ENCODE measurements around the gene ZNF160. TPM values are rescaled to one million over a fixed set of nuclear protein-coding genes. Genes with fewer than 3 reads are reported as not detected.
"Not testable (repeated sequence)": the region's sequence is repeated elsewhere in the genome, so short reads cannot be mapped to it uniquely, and the experiment has no call there.

ZNF160 gene
- polyA plus RNA-seq, 3 donors = 8.7 to 21.4 (median 15.5) TPM

DNA sequence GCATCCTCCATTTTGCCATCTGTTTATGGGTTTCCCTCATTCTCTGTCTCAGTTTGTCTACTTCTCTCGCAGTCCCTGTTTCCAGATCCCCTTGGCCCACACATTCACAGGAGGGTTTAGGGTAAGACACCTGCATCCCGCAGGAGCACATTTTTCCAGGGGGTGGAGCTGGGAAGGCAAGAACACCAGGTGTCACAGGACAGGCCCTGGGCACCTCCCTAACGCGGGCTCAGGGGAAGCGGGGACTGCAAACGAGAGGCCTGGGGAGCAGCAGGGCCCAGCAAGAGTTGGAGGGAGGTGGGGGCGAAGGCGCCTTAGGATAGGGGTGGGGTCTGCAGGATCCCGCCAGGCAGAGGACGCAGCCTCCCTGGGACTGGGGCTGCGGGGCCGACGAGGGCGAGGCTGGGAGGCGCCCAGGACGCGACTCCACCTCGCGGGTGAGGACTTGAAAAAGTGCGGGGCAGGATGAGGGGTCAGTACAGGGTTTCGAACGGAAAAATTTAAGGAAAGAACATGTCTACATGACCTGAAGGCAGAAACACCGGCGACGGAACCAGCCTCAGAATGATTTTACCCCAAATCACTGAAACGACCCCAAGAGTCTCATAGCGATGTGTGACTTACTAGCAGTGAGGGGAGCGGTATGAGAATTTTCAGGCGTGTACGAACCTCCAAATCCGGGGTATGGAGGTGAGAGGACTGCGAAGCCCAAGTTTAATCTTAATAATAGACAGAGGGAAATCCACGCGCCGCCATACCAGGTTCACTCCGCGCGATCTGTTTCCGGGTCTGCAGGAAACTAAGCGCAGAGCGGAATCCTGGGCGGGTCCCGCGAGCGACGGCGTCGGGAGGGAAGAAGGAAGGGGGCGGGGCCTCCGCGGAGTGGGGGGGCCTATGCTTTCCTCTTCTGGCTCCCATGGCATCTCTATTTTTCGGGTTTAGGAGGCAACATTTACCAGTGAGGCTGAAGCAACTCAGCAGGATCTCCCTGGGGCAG lies 65.8 kb downstream of the ZNF160 start:
- no peak overlapping the region for H3K27ac ChIP-seq (ENCODE audit: low read depth, low read length)
- whole genome bisulfite sequencing, 3 donors = 9 to 16% (median 13%) methylated on average over 49 to 52 of the region's 52 CpGs

DNA sequence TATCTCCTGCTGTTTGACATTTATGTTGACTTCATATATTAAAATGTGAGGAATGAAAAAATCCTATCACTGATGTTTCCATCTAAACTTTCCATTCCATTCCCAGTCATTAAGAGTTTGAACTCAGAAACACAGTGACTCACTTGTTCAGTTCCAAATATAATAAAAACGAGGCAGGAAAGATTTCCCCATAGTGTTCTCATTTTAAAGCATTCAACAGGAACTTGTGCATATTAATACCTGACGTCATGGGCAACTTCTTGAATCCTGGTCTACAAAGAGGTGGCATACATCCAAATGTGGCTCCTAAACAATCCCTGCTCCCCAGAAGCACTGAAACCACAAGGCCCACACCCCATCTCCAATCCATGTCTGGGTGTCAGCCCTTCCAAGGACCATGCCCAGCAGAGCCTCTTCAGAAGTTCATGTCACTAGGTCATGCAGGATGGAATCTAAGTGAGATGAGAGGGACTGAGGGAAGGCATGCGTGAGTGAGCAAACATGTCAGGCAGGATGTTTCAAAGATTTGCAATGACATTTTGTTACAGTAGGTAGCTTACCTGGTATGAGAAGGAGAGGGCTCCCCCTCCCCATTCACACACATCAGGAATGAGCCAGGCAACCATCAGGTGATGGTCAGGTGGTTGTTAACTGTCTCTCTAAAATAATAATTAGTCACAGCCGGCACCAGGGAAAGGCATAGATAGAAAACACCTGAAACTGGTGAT lies 68.1 kb downstream of the ZNF160 start:
- H3K27ac ChIP-seq (ENCODE audit: low read depth, low read length) = no peak overlapping the region
- WGBS, 3 donors = 68 to 72% (median 70%) methylated on average over 4 of the region's 4 CpGs

DNA sequence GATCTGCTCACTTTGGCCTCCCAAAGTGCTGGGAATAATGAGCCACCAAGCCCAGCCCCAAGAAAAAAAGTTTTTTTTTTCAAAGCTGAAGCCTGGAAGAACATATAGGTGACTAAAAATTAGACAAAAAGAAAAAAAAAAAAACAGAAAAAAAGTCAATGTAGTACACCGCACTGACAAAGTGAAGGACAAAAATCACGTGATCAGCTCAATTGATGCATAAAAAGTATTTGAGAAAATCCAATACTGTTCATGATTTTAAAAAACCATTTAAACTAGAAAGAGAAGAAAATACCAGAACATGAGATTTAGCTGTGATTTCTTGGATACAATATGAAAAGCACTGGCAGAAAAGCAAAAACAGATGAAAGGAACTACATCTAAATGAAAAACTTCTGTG lies 69.2 kb downstream of the ZNF160 start:
- 87 to 95% (median 95%) methylated on average over 2 of the region's 2 CpGs for WGBS, 3 donors

DNA sequence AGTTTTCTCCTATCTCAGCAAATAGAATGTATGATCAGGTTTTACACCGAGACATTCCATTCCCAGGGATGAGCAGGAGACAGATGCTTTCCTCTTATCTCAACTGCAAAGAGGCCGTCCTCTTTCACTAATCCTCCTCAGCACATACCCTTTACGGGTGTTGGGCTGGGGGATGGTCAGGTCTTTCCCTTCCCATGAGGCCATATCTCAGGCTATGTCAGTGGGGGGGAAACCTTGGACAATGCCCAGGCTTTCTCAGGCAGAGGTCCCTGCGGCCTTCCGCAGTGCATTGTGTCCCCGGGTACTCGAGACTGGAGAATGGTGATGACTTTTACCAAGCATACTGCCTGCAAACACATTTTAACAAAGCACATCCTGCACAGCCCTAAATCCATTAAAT lies 74.9 kb downstream of the ZNF160 start:
- H3K27ac ChIP-seq (ENCODE audit: low read depth, low read length) = not testable (repeated sequence)
- 25 to 48% (median 33%) methylated on average over 6 to 7 of the region's 7 CpGs for WGBS, 3 donors

More for the DNA sequence above, 69.2 kb downstream of the ZNF160 start:
- H3K27ac ChIP-seq (ENCODE audit: low read depth, low read length) = no peak overlapping the region

DNA sequence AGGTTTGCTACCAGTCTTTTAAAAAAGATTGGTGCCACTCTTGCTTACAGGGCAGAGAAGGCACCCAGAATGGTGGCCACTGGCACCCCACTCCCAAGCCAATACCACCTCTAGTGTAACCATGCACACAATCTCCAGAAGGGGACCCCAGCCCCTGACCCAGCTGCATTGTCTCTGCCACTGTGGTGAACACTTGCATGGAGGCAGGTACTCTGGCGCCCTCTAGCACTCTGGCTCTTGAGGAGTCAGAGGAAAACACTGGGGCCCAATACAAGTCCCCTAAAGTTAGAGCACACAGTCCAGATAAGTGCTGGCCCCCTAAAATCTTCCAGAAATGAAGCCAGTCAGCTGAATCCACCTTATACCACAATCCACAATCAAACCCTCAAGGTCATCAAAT lies 83.5 kb downstream of the ZNF160 start:
- no peak overlapping the region for H3K27ac ChIP-seq (ENCODE audit: low read depth, low read length)
- 5 to 31% (median 5%) methylated on average over 1 of the region's 1 CpG for WGBS, 3 donors

Other genes with a start within 250 kb of the ZNF160 start
- 1 to 10 TPM; 5.5 to 6.0 (median 5.8) TPM for gene ZNF468, start 245.8 kb downstream of the ZNF160 start, polyA plus RNA-seq
- 1 to 10 TPM; 3.7 to 4.8 (median 4.4) TPM for gene ZNF320, start 205.8 kb downstream of the ZNF160 start, polyA plus RNA-seq
- 1 to 10 TPM; 1.0 to 2.8 (median 1.1) TPM for gene ZNF888, start 180.0 kb downstream of the ZNF160 start, polyA plus RNA-seq
- gene ZNF816, start 140.5 kb downstream of the ZNF160 start, polyA plus RNA-seq = 1 to 10 TPM; 2.0 to 3.3 (median 3.3) TPM
- under 1 TPM in 1 of 3 donors, not detected in 2; 0.03 TPM for gene ERVV-1, start 89.5 kb downstream of the ZNF160 start, polyA plus RNA-seq
- not detected for gene ERVV-2, start 58.7 kb downstream of the ZNF160 start, polyA plus RNA-seq
- gene ZNF415, start 29.5 kb upstream of the ZNF160 start, polyA plus RNA-seq = 1 to 10 TPM; 4.0 to 5.3 (median 5.1) TPM
- 1 to 10 TPM; 1.7 to 4.6 (median 2.7) TPM for gene ZNF347, start 55.6 kb upstream of the ZNF160 start, polyA plus RNA-seq
- 1 to 10 TPM; 2.5 to 5.3 (median 3.5) TPM for gene ZNF665, start 89.9 kb upstream of the ZNF160 start, polyA plus RNA-seq
- gene ZNF677, start 151.5 kb upstream of the ZNF160 start, polyA plus RNA-seq = 10 to 100 TPM in 1 of 3 donors, 1 to 10 TPM in 2; 5.9 to 12.4 (median 9.4) TPM
- gene VN1R2, start 154.9 kb upstream of the ZNF160 start, polyA plus RNA-seq = not detected
- not detected for gene VN1R4, start 164.3 kb upstream of the ZNF160 start, polyA plus RNA-seq
- 1 to 10 TPM; 1.3 TPM for gene ZNF845, start 230.3 kb upstream of the ZNF160 start, polyA plus RNA-seq

Measured in adipose tissue (tissue), 3 donors.